Fibroblast of gingiva (primary cell): ENCODE data around the gene DNAJA3.

Experiments
- DNase-seq: peaks from one replicate; pipeline ENCODE4 v3.0.0-alpha.2; 2011; ENCODE audit warnings: low read depth

The DNAJA3 gene

DNA sequence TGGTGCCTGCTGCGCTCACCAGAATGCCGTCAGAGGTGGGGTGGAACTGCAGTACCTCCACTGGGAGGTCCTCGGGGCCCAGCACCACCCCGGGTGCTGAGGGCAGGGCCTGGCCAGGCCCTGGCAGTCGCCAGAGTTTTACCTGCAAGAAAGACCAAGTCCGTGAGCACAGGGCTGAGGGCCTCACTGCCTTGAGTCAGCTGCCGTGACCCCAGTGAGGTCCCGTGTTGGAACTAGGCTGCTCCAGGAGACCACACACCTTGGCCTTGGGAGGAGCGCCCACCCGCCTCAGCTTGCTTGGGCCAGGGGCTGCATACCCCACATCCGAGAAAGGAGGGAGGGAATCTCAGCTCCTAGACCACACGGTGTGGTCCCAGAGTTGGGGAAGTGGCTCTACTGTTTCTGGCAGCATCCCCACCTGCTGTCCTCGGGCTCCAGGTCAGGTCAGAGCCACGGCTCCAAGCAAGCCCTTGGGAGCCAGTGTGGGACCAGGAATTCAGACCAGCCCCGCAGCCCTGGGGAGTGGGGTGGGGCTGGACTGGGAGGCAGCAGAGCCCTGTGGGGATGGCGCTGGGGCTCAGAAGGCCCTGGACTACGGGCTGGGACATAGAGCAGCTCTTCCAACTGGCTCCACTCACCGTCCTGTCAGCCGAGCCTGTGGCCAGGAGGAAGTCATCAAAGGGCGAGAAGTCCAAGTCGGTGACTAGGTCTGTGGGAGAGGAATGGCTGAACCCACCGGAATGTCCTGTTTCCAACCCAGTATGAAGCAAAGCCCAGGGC, 17.9 kb upstream of the DNAJA3 start:
- DNase-seq = no peak

DNA sequence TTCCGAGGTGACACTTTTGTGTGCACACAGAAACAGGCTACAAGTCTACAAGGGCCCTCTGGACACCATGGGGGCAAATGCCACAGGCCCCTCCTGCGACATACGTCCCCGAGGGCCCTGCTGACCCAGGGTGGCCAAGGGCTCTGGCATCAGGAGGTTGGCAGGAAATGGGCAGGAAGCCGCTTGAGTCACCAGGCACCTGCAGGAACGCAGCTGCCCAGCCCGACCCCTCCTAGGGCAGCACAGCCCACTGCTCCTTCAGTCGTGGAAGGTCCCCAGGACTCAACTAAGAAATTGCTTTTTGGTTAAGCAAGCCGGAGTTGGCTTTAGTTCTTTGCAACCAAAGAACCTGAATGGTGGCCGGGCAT, 17.4 kb upstream of the DNAJA3 start:
- no peak for DNase-seq

DNA sequence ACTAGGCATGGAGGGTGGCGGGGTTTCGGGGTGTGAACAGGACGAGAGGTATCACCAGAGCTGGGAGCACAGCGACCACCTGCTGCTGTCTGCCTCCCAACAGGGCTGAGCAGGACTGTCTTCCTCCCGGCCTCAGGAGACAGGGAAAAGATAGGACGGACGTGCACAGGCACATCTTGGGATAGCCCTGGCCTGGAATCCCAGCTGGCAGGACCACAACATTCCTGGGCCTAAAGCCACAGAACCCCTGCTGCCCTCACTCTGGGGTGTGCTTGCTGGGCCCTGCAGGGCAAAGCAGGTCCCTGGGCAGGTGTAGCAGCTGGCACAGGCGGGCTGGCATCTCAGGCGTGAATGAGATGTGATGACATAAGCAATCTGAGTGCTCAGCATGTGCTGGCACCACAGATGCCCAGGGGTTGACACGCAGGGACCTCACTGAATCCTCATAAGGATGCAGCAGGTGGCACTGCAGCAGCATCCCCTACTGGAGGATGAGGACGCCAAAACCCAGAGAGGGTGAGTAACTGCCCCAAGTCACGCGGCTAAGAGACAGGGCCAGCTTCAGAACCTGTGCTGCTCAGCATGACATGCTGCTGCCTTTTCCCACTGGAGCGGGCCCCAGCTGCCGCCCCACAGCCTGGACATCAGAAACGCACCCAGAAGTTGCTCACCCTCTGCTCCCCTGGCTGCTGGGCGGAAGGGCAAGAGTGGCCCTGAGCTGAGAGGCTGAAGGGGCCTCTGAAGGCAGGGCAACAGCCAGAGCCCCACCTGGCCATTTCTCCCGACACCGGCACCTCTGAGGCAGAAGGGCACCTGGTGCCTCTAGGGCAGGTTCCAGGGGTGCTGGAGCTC, 16.4 kb upstream of the DNAJA3 start:
- DNase-seq = no peak

DNA sequence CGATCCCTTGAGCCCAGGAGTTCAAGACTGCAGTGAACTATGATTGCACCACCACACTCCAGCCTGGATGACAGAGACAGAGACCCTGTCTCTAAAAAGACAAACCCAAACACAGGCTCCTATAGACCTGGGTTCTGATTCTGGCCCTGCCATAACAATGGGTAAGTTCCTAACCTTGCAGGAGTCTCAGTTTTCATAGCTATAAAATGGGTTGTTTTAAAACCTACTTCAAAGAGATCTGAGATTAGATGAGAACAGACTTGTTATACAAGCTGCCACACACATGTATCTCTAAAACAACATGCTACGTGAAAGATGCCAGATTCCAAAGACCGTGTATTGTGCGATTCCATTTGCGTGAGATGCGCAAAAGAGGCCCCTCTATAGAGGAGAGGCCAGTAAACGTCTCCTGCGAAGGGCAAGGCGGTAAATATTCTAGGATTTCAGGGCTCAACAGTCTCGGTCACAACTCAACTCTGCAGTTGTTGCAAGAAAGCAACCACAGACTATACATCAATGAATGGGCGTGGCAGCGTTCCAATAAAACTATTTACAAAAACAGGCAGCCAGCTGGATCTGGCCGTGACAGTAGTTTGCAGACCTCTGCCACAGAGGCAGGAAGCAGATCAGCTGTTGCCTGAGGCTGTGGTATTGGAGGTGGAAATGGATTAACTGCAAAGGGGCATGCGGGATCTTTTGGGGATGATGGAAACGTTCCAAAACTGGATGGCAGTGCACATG, 15.2 kb upstream of the DNAJA3 start:
- DNase-seq = peak; percentile 91

DNA sequence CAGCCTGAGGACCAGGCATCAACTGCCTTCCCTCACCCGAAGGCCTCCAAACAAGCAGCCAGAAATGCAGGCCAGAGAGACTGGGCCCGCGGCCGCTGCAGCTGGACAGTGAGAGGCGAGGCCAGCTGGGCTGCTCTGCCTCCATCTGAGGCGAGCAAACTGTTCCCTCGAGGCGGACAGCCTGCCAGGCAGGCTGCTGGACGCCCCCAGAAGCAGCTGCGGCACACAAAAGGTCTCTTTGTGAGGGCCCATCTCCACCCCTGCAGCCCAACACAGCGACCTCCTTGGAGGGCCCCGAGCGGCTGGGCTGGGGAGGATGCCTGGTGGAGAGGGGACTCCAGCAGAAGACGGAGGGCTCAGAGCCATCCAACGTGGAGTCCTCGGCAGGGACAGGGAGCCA, 14.0 kb upstream of the DNAJA3 start:
- no peak for DNase-seq

DNA sequence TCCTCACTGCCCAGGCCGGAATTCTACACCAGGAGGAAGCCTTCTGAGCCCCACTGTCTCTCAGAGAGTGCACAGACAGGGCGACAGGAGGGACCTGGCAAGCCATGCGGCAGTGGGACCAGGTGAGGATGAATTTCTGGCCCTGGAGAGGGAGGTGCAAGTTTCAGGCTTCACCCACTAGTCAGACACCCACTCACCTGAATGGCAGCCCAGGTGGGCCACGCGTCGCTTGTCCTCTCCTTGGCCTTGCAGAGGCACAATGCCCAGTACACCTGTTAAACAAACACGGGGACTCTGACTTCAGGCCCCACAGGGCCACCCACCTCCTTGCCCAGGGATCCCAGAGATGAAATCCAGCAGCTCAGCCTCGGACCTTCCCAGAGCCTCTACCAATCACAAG, 13.5 kb upstream of the DNAJA3 start:
- no peak for DNase-seq

DNA sequence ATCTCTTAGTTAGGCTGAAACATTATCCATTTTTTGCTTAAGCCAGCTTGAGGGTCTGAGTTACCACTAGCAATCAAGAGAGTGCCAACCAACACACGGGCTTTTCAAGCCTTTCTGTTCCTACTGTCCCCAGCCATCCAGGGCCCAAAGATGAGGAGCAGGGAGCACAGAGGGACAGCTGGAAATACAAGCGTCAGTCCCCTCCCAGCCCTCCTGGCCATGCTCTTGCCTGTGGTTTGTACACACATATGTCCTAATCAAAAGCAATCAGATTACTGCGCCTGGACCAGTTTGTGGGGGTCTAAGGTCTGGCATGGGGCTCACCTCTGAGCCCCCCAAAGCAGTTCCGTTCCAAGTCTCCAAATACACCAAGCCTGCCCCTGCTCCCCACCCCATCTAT, 12.8 kb upstream of the DNAJA3 start:
- DNase-seq = no peak

DNA sequence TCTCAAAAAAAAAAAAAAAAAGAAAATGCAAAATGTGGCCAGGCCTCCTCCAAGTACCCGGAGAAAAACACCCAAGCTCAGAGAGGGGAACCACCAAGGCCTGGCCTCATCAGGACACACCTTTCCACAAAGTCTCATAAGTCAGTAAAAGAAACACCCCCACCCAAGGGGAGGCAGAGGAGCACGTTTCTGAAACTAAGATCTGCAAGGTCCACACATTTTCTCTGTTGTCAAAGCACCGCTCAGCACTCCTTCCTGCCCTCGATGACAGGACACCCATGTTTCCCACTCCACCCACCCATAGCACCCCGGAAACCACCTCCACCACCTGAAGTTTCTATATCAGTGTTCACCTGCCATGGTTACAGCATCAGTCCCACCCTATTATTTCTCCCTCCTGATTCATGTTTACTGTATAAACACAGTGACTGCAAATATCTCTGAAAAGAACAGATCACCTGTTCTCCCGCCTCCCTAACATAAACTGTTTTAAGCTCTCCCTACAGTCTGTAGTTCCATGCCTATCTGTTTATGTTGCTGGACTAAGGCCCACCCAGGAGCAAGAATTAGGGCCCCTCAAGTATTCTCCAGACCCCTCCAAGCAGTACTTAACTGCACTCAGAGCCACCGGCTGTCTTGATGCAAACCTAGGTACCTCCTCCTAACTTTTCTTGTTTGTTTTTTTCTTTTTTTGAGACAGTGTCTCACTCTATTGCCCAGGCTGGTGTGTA, 11.3 kb upstream of the DNAJA3 start:
- DNase-seq = no peak

DNA sequence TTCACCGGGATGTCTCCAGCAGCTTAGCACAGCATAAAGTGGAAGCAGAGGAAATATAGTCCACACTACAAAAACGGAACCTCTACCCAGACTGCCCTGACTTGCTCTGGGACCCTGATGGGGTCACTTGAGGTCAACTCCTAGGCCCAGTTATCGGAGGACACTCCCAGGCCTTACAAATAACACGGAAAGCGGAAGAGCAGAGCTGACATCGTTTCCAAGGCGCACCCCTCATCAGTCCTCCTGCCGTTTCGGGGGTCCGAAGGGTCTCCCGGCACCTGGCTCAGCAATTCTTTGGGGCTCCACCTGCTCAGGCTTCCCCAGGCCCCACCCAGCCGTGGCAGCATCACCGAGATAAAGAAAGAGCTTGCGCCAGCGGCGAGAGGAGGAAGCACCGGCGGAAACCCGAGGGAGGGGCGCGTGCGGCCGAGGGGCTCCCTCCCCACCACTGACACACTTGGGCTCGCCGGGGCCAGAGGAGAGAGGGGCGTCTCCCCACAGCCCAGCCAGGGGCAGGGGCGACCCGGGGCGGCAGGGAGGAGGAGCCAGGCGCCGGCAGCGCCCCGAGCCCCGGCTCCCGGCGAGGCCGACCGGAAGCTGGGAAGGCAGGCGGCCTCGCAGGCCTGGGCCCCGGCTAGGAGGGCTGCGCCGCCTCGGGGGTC, 10.0 kb upstream of the DNAJA3 start:
- DNase-seq = no peak

DNA sequence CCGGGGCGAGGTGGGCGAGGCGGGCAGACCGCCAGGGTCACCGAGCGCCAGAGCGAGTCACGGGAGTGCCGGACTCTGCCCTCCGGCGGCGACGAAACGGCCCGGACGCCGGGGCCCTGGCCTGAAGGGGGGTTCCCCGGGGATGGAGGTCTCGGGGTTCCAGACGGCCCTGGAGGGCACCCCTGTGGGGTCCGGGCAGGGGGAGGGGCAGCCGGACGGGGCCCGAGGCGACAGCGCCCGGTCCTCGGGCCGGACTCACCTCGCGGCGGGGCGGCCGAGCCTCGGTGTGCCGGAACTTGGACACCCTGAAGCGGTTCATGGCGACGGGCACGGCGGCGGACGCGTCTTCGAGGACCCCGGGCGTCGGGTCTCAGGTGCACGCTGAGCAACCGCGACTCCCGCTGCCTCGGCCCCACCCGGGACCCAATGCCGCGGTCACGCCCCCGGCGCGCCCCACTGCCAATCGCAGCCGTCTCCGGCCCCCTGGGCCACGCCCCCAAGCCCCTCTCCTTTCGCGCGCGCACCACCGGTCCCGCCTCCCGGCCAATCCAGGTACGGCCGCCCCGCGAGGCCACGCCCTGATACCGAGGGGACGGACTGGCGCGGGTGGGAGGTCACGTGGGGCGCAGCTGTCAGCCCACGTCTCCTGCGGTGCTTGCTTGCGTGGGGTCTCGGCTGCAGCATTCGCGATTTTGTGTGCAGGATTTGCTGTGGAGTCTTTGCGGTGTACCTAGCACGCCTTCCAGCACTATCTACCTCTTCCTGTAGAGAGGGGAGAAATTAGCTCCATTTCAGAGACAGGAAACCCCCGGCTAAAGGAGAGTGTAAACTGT, 9.3 kb upstream of the DNAJA3 start, which contains the start of gene CORO7:
CORO7 (minus strand) TSS at position 397 of the 833 bp plus-strand sequence; CDS start at position 319, 78 bp downstream.
- DNase-seq = peak; percentile 84

DNA sequence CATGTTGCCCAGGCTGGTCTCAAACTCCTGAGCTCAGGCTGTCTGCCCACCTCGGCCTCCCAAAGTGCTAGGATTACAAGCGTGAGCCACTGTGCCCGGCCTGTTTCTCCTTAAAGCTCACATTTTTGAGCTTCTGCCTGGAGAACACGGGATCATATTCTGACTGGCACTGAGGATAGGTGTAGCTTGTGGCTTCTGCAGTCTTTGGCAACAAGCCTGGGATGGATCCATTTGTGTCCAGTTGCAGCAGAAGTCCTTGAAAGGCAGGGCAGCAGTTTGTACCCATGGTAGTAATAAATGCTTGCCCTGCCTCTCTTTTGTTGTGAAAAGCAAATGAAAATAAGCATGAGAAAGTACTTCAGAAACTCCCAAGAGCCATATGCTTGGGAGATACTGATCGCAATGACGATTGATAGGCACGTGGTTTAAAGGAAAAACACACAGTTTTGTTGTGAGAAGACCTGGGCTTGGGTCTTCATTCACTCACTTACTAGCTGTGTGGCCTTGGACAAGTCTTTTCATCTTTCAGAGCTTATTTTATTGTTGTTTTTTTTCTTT, 6.2 kb upstream of the DNAJA3 start:
- no peak for DNase-seq

DNA sequence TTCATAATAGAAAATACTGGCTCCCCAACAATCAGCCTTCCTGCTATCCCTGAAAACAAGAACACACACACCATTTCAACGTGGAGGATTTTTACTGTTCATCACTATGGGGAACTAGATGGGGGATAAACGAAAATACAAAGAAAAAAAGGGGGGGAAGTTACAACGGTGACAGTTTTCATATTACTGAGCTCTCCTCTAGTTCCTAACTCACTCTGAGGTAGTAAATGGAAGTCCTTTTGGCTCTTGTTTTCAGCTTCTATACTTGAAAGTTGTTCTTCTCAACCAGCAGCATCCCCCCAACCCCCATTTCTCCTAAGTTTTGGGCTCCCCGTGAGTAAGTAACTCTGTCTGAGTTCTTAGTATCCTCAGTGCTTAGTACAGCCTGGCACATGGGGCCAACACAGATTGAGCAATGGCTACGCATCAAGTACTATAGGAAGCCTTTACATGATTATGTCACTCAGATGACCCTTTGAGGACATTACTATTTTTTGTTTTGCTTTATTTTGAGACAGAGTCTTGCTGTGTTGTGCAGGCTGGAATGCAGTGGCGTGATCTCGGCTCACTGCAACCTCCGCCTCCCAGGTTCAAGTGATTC, 5.1 kb upstream of the DNAJA3 start:
- no peak for DNase-seq

DNA sequence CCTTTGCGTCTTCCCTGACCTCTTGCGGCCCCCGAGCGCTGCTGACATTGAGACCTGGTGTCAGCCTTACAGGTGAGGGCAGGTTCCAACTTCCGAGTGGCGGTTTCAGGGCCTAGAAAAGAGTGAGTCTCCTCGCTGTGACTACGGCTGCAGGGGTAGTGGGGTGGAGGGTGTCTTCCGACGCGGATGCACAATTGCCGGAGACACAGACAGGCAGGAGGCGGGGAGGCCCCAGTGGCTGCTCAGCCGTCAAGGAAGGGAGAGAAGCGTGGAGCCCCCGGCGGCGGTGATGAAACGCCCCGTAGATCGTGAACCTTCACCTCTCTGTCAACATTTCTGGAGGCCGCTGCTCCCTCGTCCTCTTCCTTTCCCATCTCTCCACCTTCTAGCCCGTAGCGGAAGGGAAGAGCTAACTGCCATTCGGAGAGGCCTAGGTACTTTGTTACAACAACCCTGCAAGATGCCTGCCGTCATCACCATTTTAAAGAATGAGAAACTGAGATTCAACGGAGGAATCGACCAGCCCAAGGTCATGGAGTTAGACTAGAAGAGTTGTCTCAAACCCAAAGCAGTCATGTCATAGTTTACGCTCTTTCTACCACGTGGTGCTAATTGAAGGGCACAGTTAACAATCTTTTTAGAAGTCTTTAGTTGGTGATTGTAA, 485 bp downstream of the DNAJA3 start:
- no peak for DNase-seq

DNA sequence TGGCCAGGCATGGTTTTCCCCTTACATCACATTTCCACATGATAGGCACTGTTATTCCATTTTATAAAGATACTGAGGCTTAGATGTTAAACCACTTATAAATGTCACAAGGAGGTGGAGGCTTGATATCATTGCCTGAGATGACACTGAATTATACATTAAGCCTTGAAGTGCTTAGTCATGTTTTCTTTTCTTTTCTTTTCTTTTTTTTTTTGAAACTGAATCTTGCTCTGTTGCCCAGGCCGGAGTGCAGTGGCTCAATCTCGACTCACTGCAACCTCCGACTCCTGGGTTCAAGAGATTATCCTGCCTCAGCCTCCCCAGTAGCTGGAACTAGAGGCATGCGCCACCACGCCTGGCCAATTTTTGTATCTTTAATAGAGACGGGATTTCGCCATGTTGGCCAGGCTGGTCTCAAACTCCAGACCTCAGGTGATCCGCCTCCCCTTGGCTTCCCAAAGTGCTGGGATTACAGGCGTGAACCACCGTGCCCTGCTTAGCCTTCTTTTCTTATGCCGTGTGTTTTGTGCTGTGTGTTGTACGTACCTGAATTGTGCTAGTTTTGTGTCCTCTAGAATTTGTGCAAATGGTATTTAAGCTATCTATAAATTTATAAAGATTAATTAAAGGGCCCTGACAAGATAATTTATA, 1.2 kb downstream of the DNAJA3 start:
- DNase-seq = no peak

DNA sequence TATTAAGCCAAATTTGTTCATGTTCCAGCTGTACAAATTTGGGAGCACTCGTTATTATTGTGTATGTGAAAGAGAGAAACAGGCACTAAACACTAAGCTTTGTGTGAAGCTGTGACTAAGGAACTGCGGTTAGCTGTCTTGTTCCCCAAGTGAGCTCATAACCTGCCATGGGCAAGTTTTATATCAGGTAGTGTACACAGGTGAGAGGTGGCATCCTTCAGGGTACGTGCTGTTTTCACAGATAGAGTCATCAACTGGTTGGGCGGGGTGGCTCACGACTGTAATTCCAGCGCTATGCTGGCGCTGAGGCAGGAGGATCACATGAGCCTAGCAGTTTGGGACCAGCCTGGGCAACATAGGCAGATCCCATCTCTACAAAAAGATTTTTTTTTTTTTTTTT, 2.8 kb downstream of the DNAJA3 start:
- DNase-seq = no peak

DNA sequence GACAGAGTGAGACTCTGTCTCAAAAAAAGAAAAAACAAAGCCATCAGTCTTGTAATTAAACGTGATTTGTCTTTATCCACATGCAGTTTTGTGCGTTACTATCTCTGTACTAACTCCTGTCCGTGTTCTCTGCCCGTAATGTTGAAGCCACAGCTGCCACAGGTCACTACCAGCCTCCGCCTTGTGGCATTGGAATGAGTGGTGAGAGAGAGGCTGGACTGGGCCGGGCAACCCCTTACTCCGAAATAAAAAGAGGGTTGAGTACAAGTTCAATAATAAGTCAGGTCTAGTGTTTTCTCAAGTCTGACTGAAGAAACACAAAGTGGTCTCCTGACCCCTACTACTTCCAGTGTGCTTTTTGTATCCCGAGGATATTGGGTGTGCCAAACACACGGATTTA, 5.4 kb downstream of the DNAJA3 start:
- DNase-seq = no peak

DNA sequence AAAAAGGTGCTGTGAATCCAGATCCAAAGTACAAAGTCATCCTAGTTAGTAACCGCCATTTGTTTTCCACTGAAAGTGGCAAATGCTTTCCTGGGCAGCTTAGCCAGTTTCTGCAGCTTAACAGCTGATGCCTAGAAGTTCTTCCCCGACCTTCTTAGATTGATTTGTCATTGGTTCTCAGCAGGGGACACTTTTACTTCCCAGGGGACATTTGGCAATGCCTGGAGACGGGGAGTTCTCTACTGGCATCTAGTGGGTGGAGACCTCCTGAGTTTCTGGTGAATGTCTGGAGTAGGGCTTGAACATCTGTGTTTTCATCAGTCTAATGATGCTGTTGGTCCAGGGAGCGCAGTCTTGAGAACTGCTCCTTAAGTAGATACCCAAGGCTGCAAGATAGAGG, 7.6 kb downstream of the DNAJA3 start:
- DNase-seq = no peak

DNA sequence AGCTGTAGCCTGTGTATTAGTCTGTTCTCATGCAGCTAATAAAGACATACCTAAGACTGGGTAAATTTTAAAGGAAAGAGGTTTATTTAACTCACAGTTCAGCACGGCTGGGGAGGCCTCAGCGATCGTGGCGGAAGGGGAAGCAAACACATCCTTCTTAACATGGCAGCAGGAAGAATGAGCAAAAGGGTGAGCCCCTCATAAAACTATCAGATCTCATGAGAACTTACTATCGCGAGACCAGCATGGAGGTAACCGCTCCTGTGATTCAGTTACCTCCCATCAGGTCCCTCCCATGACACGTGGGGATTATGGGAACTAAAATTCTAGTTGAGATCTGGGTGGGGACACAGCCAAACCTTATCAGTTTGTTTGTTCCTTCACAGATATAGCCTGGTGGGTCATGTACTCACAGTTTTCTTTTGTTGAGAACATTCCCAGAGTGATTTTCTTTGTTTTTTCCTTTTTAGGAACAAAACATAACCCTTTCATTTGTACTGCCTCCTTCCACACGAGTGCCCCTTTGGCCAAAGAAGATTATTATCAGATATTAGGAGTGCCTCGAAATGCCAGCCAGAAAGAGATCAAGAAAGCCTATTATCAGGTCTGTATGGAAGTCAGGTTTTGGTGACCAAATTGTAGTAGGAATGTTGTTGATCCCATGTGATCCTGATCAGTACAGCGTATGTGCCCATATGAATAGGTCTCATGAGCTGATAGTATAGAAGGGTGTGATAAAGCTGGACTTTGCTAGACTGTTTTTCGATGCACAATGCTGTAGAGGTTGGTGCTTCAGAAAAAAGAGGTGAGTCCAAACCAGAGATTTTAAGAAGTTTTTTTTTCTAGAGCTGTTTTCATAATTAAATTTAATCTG, 8.5 kb downstream of the DNAJA3 start:
- DNase-seq = no peak
